Measurements from ENCODE around the gene HACD2. TPM values are rescaled to one million over a fixed set of nuclear protein-coding genes. Genes with fewer than 3 reads are reported as not detected.

The HACD2 gene
- total and polyA plus RNA-seq, 9 of the 15 experiments (the other 6 are each of a cell fraction or from before 2014, with no cell fraction given) = 1.3 to 10.5 (median 3.8) TPM

DNA sequence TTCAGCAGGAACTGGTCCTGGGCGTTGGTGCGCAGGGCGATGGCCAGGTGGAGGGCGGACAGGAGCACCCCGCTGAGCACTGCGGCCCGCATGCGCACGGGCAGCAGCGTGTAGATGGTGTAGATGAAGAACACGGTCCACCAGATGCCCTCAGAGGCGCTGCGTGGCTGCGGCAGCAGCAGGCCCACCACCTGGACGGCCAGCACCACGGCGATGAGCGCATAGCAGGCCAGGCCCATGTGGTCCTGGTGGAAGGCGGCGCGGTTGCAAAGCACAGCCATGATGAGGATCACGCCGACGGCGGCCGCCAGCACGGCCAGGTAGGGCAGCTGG lies 137.5 kb downstream of the HACD2 start (continued):
- no peak for TF ChIP-seq ARID2 (IDR thresholded peaks at IDR 0.05)
- TF ChIP-seq SIRT6 (IDR thresholded peaks at IDR 0.05; ENCODE audit: low read depth, low read length) = no peak
- TF ChIP-seq ZNF24 (IDR thresholded peaks at IDR 0.05) = no peak
- TF ChIP-seq, protein P1, sequence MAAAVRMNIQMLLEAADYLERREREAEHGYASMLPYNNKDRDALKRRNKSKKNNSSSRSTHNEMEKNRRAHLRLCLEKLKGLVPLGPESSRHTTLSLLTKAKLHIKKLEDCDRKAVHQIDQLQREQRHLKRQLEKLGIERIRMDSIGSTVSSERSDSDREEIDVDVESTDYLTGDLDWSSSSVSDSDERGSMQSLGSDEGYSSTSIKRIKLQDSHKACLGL (CRISPR knock-in tag; IDR thresholded peaks at IDR 0.05; ENCODE audit: borderline replicate concordance, poor library complexity, severe bottlenecking) = no peak
- TF ChIP-seq OTX1 (CRISPR knock-in tag; IDR thresholded peaks at IDR 0.05) = no peak
- no peak for TF ChIP-seq FOXJ2 (tag; IDR thresholded peaks at IDR 0.05)
- no peak for TF ChIP-seq DDX20 (tag; IDR thresholded peaks at IDR 0.05; ENCODE audit: low read depth)
- TF ChIP-seq, protein P2, sequence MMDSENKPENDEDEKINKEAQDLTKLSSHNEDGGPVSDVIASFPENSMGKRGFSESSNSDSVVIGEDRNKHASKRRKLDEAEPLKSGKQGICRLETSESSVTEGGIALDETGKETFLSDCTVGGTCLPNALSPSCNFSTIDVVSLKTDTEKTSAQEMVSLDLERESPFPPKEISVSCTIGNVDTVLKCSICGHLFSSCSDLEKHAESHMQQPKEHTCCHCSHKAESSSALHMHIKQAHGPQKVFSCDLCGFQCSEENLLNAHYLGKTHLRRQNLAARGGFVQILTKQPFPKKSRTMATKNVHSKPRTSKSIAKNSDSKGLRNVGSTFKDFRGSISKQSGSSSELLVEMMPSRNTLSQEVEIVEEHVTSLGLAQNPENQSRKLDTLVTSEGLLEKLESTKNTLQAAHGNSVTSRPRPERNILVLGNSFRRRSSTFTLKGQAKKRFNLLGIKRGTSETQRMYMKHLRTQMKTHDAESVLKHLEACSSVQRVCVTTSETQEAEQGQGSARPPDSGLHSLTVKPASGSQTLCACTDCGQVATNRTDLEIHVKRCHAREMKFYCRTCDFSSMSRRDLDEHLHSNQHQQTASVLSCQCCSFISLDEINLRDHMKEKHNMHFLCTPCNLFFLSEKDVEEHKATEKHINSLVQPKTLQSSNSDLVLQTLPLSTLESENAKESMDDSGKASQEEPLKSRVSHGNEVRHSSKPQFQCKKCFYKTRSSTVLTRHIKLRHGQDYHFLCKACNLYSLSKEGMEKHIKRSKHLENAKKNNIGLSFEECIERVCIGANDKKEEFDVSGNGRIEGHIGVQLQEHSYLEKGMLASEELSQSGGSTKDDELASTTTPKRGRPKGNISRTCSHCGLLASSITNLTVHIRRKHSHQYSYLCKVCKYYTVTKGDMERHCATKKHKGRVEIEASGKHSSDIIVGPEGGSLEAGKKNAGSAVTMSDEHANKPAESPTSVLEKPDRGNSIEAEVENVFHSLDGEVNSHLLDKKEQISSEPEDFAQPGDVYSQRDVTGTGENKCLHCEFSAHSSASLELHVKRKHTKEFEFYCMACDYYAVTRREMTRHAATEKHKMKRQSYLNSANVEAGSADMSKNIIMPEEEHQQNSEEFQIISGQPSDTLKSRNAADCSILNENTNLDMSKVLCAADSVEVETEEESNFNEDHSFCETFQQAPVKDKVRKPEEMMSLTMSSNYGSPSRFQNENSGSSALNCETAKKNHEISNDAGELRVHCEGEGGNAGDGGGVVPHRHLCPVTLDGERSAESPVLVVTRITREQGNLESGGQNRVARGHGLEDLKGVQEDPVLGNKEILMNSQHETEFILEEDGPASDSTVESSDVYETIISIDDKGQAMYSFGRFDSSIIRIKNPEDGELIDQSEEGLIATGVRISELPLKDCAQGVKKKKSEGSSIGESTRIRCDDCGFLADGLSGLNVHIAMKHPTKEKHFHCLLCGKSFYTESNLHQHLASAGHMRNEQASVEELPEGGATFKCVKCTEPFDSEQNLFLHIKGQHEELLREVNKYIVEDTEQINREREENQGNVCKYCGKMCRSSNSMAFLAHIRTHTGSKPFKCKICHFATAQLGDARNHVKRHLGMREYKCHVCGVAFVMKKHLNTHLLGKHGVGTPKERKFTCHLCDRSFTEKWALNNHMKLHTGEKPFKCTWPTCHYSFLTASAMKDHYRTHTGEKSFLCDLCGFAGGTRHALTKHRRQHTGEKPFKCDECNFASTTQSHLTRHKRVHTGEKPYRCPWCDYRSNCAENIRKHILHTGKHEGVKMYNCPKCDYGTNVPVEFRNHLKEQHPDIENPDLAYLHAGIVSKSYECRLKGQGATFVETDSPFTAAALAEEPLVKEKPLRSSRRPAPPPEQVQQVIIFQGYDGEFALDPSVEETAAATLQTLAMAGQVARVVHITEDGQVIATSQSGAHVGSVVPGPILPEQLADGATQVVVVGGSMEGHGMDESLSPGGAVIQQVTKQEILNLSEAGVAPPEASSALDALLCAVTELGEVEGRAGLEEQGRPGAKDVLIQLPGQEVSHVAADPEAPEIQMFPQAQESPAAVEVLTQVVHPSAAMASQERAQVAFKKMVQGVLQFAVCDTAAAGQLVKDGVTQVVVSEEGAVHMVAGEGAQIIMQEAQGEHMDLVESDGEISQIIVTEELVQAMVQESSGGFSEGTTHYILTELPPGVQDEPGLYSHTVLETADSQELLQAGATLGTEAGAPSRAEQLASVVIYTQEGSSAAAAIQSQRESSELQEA (IDR thresholded peaks at IDR 0.05; ENCODE audit: low read depth) = no peak
- no peak for TF ChIP-seq NCOR1 (IDR thresholded peaks at IDR 0.05)
- TF ChIP-seq, protein P3, sequence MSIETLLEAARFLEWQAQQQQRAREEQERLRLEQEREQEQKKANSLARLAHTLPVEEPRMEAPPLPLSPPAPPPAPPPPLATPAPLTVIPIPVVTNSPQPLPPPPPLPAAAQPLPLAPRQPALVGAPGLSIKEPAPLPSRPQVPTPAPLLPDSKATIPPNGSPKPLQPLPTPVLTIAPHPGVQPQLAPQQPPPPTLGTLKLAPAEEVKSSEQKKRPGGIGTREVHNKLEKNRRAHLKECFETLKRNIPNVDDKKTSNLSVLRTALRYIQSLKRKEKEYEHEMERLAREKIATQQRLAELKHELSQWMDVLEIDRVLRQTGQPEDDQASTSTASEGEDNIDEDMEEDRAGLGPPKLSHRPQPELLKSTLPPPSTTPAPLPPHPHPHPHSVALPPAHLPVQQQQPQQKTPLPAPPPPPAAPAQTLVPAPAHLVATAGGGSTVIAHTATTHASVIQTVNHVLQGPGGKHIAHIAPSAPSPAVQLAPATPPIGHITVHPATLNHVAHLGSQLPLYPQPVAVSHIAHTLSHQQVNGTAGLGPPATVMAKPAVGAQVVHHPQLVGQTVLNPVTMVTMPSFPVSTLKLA (conservative IDR thresholded peaks at IDR 0.05) = no peak
- no peak for TF ChIP-seq TSC22D4 (tag; IDR thresholded peaks at IDR 0.05)
- TF ChIP-seq ZNF75A (CRISPR knock-in tag; IDR thresholded peaks at IDR 0.05) = no peak
- no peak for TF ChIP-seq PCBP2 (IDR thresholded peaks at IDR 0.05; ENCODE audit: low read depth, low read length, poor library complexity, severe bottlenecking)
- TF ChIP-seq, protein P4, sequence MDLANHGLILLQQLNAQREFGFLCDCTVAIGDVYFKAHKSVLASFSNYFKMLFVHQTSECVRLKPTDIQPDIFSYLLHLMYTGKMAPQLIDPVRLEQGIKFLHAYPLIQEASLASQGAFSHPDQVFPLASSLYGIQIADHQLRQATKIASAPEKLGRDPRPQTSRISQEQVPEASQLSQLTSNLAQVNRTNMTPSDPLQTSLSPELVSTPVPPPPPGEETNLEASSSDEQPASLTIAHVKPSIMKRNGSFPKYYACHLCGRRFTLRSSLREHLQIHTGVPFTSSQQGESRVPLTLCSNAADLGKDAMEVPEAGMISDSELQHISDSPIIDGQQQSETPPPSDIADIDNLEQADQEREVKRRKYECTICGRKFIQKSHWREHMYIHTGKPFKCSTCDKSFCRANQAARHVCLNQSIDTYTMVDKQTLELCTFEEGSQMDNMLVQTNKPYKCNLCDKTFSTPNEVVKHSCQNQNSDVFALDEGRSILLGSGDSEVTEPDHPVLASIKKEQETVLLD (IDR thresholded peaks at IDR 0.05) = no peak
